Measurements from ENCODE around the gene MRTFB.

MRTFB gene

DNA sequence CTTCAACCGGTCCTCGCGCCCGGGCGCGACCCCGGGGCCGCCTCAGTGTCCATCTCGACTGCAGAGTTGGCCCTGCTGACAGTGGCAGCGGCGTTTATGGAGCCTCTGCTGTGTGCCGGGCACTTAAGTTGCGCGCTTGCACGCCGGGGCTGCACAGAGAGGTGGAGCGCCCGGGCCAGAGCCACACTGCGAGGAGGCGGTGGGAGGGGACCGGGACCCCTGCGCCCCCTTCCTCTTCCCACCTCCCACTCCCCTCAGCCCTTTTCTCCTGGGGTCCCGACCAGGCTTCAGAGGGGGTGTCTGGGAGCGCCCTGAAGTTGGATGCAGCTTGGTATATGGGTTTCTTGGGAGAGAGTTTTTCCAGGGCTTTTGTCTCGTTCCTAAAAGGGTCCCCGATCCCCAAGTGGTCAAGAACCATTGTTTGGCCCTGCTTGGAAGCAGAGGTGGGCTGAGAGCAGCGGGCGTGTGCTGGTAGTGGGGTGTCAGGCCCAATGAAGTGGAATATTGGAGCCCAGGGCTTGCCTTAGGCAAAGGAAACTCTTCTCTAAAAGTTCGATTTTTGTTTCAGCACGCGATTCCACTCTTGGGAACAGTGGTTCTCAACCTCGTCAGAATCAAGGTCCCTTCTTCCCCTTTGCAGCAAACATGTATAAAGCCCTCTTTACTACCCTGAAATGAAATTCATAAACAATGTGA, 605 bp downstream of the MRTFB start:
- H3K36me3 ChIP-seq (ENCODE audit: control insufficient read depth, insufficient read depth, low read length), result no peaks in the 10 kb centered on the region
- H3K4me3 ChIP-seq (ENCODE audit: low read length), result peak overlapping the region; percentile 88
- H3K27me3 ChIP-seq (ENCODE audit: control insufficient read depth, insufficient read depth, low read length), result no peaks in the 10 kb centered on the region
- peak overlapping the region; percentile 64 for H3K27ac ChIP-seq (ENCODE audit: low read depth, low read length)
- peak overlapping the region; percentile 24 for H3K9ac ChIP-seq (ENCODE audit: low read length)
- H3K4me1 ChIP-seq (ENCODE audit: control insufficient read depth, insufficient read depth, low read length), result peaks cover 5% of the 10 kb centered on the region

DNA sequence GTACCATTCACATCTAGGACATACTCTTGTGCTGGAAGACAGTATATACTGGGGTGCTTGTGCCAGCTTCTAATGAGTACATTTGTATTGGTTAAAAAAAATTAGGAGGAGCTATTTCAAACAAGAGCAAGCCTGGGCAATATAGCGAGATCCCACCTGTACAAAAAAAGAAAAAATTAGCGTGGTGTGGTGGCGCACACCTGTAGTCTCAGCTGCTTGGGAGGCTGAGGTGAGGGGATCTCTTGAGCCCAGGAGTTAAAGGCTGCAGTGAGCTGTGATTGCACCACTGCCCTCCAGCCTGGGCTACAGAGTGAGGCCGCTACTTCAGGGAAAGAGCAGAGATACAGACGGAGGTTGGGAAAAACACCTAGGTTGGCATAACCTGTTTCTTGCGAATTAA, 1.2 kb downstream of the MRTFB start:
- H3K9ac ChIP-seq (ENCODE audit: low read length), result no peak overlapping the region
- H3K27me3 ChIP-seq (ENCODE audit: control insufficient read depth, insufficient read depth, low read length), result no peaks in the 10 kb centered on the region
- H3K27ac ChIP-seq (ENCODE audit: low read depth, low read length), result no peak overlapping the region
- peaks cover 5% of the 10 kb centered on the region for H3K4me1 ChIP-seq (ENCODE audit: control insufficient read depth, insufficient read depth, low read length)
- H3K4me3 ChIP-seq (ENCODE audit: low read length), result peak overlapping the region; percentile 88
- H3K36me3 ChIP-seq (ENCODE audit: control insufficient read depth, insufficient read depth, low read length), result no peaks in the 10 kb centered on the region

DNA sequence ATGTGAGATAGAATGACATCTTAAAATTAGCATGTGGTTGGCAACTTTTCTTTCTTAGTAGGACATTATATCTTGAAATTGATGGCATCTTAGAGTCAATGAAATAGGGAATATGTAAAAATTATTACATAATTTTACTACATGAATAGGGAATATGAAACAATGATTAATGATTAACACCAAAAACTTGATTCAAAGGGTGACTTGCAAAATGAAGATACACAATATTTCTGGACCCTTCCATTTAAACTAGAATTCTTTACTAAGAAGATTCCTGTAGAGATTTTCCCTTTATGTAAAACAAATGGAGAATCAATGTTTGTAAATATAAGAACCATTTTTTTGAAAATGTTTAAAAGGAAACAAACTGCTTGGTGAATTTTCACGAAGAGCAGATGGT, 3.4 kb downstream of the MRTFB start:
- peaks cover 5% of the 10 kb centered on the region for H3K4me1 ChIP-seq (ENCODE audit: control insufficient read depth, insufficient read depth, low read length)
- peaks cover 2% of the 10 kb centered on the region for H3K36me3 ChIP-seq (ENCODE audit: control insufficient read depth, insufficient read depth, low read length)
- H3K27ac ChIP-seq (ENCODE audit: low read depth, low read length), result no peak overlapping the region
- no peak overlapping the region for H3K9ac ChIP-seq (ENCODE audit: low read length)
- H3K4me3 ChIP-seq (ENCODE audit: low read length), result no peak overlapping the region
- H3K27me3 ChIP-seq (ENCODE audit: control insufficient read depth, insufficient read depth, low read length), result no peaks in the 10 kb centered on the region

DNA sequence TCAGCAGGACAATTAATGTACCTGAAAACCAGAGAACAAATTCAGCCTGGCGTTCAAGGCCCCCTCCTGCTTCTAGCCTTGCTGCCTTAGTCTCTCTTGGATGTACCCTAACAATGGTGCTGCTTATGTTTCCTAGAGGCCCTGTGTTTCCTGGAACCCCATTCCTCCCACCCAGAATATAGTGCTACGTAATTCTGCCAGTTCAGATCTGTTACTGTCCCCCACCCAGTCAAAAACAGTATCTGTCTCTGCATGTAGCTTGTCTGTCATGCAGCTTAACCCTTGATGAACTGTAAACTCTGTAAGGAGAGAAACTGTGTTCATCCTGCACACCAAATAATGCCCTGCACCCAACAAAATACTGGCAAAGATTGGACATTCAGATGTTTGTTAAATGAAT, 6.8 kb downstream of the MRTFB start:
- no peak overlapping the region for H3K4me3 ChIP-seq (ENCODE audit: low read length)
- no peak overlapping the region for H3K9ac ChIP-seq (ENCODE audit: low read length)
- no peaks in the 10 kb centered on the region for H3K4me1 ChIP-seq (ENCODE audit: control insufficient read depth, insufficient read depth, low read length)
- H3K27me3 ChIP-seq (ENCODE audit: control insufficient read depth, insufficient read depth, low read length), result no peaks in the 10 kb centered on the region
- H3K36me3 ChIP-seq (ENCODE audit: control insufficient read depth, insufficient read depth, low read length), result peaks cover 2% of the 10 kb centered on the region
- H3K27ac ChIP-seq (ENCODE audit: low read depth, low read length), result no peak overlapping the region

DNA sequence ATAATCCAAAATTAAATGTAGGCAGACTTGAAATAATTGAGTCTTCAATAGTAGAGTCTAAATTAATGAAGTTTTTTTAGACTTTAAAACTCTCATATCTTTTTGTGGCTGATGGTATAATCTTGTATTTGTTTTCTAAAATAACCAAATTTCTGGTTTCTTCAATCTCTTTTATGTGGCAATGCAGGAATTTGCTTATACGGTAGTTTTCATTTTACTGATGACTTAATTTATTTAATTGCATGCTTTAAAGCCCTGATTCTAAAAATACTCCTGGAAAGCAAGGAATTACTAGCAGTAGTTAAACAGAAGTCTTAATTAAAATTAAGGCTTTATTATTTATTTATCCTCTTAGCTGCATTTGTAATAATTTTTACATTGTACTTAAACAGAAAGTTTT, 15.4 kb downstream of the MRTFB start:
- Histone ChIP-seq H3K4me1 (ENCODE audit: control insufficient read depth, insufficient read depth, low read length) (peaks cover 3% of the 10 kb centered on the region), H3K27me3 (ENCODE audit: control insufficient read depth, insufficient read depth, low read length) (no peaks in the 10 kb centered on the region), H3K9ac (ENCODE audit: low read length) (no peak overlapping the region), H3K4me3 (ENCODE audit: low read length) (no peak overlapping the region), H3K36me3 (ENCODE audit: control insufficient read depth, insufficient read depth, low read length) (no peaks in the 10 kb centered on the region), H3K27ac (ENCODE audit: low read depth, low read length) (no peak overlapping the region)

DNA sequence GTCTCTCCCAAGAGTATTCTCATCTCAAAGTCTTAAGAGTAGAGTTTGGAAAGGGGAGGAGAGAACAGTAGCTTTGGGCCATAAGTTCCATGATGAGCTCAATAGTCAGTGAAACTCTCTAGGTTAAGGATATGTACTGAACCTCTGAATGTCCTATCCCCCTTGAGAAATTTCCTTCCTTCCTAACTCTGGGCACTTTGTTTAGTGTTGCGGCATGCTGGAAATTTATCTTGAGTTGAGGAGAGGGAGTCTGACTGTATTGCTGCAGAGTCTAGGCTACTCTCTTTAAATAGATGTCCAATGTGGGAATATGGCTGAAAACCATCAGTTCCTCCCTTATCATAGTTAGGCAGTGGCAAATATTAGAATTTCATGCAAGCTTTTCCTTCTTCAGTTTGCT, 16.1 kb downstream of the MRTFB start:
- H3K9ac ChIP-seq (ENCODE audit: low read length), result no peak overlapping the region
- no peaks in the 10 kb centered on the region for H3K27me3 ChIP-seq (ENCODE audit: control insufficient read depth, insufficient read depth, low read length)
- H3K4me1 ChIP-seq (ENCODE audit: control insufficient read depth, insufficient read depth, low read length), result peaks cover 6% of the 10 kb centered on the region
- no peaks in the 10 kb centered on the region for H3K36me3 ChIP-seq (ENCODE audit: control insufficient read depth, insufficient read depth, low read length)
- H3K4me3 ChIP-seq (ENCODE audit: low read length), result no peak overlapping the region
- no peak overlapping the region for H3K27ac ChIP-seq (ENCODE audit: low read depth, low read length)

DNA sequence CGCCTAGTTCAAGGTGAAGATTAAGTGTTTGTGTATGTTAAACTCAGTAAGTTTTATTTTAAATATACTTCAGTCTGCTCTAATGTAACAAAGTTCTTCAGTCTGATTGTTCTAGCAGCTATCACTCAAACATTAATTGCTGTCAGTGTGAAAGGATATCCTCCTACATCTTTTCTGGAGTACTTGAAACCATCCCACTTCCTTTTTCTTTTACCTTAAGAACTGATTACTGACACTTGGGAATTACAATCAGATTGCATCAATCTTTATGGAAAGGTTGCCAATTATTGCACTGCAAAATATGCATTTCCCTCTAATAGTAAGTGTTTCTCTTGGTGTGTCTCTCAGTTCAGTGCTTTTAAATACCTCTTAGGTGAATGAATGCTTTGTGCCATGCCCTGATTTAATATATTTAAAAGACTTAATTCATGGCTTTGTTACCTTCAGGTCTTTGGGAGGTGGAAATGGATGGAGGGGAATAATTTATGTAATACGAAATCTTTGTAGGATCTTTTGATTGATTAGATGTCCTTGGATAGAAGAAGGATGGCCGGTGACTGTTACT, 16.6 kb downstream of the MRTFB start:
- no peaks in the 10 kb centered on the region for H3K27me3 ChIP-seq (ENCODE audit: control insufficient read depth, insufficient read depth, low read length)
- no peaks in the 10 kb centered on the region for H3K36me3 ChIP-seq (ENCODE audit: control insufficient read depth, insufficient read depth, low read length)
- peaks cover 9% of the 10 kb centered on the region for H3K4me1 ChIP-seq (ENCODE audit: control insufficient read depth, insufficient read depth, low read length)
- H3K9ac ChIP-seq (ENCODE audit: low read length), result no peak overlapping the region
- no peak overlapping the region for H3K27ac ChIP-seq (ENCODE audit: low read depth, low read length)
- no peak overlapping the region for H3K4me3 ChIP-seq (ENCODE audit: low read length)

DNA sequence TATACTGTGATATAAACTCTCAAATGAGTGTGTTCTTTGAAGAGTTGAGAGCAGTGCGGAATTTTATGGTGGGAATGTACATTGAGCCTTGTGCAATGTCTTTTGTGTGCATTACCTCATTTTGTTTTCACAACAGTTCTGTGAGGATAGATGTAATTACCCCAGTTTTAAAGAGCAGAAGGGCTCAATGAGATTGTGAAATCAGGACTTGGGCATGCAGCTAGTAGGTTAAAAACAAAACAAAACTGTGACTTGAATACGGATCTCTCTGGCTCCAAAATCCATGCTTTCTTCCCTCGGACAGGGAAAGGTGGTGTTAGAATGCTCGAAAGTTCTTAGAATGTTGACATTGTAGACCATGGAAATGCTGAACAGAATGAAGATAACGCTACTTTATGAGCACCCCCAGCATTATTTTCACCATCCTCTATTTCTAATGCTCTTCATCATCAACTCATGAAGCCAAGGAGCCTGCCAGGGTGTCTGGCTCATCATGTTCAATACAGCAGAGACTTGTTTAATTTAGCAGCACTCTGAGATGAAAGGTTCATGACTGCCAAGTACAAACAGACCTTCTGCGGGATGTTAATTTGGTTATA, 17.1 kb downstream of the MRTFB start:
- Histone ChIP-seq H3K36me3 (ENCODE audit: control insufficient read depth, insufficient read depth, low read length) (no peaks in the 10 kb centered on the region), H3K27me3 (ENCODE audit: control insufficient read depth, insufficient read depth, low read length) (no peaks in the 10 kb centered on the region), H3K27ac (ENCODE audit: low read depth, low read length) (no peak overlapping the region), H3K4me3 (ENCODE audit: low read length) (no peak overlapping the region), H3K9ac (ENCODE audit: low read length) (no peak overlapping the region), H3K4me1 (ENCODE audit: control insufficient read depth, insufficient read depth, low read length) (peaks cover 11% of the 10 kb centered on the region)

DNA sequence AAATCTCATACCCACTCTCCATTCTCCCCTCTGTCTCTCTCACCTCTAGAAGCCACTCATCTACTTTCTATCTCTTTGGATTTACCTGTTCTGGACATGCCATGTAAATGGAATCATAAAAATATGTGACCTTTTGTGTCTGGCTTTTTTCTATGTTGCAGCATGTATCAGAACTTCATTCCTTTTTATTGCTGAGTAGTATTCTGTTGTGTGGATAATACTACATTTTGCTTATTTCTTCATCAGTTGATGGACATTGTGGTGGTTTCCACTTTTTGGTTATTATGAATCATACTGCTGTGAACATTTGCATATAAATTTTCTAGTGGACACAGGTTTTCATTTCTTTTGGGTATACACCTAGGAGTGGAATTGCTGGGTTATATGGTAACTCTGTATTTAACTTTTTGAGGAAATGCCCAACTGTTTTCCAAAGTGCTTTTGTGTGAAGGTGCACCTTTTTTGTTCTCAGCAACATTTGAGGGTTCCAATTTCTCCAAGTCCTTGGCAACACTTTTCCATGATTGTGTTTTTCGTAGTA, 18.2 kb downstream of the MRTFB start:
- Histone ChIP-seq H3K27me3 (ENCODE audit: control insufficient read depth, insufficient read depth, low read length) (no peaks in the 10 kb centered on the region), H3K9ac (ENCODE audit: low read length) (no peak overlapping the region), H3K4me1 (ENCODE audit: control insufficient read depth, insufficient read depth, low read length) (peaks cover 13% of the 10 kb centered on the region), H3K36me3 (ENCODE audit: control insufficient read depth, insufficient read depth, low read length) (no peaks in the 10 kb centered on the region), H3K4me3 (ENCODE audit: low read length) (no peak overlapping the region), H3K27ac (ENCODE audit: low read depth, low read length) (no peak overlapping the region)

DNA sequence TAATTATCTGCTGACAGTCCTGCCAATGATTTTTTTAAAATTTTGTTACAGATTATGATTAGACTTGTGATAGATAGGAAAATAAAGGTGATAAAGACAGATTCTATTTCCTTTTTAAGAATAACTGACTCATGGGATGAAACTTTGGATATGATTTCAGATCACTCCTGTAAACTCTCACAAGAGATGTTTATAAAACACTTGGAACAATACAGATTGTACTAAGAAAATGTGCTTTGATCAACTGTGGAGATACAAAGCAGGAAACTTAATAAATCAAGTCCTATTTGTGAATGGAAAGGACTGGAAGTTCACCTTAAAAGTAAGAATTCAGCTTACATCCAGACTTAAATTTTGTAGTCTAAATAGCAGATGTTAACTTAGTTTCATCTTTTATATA, 21.4 kb downstream of the MRTFB start:
- H3K27ac ChIP-seq (ENCODE audit: low read depth, low read length), result no peak overlapping the region
- H3K4me1 ChIP-seq (ENCODE audit: control insufficient read depth, insufficient read depth, low read length), result peaks cover 13% of the 10 kb centered on the region
- H3K4me3 ChIP-seq (ENCODE audit: low read length), result no peak overlapping the region
- no peak overlapping the region for H3K9ac ChIP-seq (ENCODE audit: low read length)
- no peaks in the 10 kb centered on the region for H3K27me3 ChIP-seq (ENCODE audit: control insufficient read depth, insufficient read depth, low read length)
- H3K36me3 ChIP-seq (ENCODE audit: control insufficient read depth, insufficient read depth, low read length), result no peaks in the 10 kb centered on the region

DNA sequence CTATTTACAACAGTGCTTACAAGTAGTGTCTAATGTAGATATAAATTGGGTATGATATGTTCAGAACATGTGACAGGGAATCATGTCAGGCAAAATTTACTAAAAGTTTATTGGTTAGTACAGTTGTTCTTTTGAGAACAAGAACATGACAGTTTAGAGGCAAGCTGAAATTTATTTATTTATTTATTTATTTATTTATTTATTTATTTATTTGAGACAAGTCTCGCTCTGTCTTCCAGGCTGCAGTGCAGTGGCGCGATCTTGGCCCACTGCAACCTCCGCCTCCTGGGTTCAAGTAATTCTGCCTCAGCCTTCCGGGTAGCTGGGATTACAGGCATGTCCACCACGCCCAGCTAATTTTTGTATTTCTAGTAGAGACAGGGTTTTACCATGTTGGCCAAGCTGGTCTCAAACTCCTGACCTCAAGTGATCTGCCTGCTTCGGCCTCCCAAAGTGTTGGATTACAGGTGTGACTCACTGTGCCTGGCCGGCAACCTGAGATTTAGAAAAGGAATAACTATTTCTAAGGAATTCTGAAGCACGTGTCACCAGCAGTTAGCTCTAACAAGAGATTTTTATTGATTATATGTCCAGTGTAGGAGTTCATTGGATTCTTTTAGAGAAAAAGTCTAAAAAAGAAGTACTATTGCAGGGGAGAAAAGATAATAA, 24.9 kb downstream of the MRTFB start:
- Histone ChIP-seq H3K4me3 (ENCODE audit: low read length) (no peak overlapping the region), H3K27ac (ENCODE audit: low read depth, low read length) (no peak overlapping the region), H3K4me1 (ENCODE audit: control insufficient read depth, insufficient read depth, low read length) (peaks cover 13% of the 10 kb centered on the region), H3K9ac (ENCODE audit: low read length) (no peak overlapping the region), H3K27me3 (ENCODE audit: control insufficient read depth, insufficient read depth, low read length) (no peaks in the 10 kb centered on the region), H3K36me3 (ENCODE audit: control insufficient read depth, insufficient read depth, low read length) (no peaks in the 10 kb centered on the region)

DNA sequence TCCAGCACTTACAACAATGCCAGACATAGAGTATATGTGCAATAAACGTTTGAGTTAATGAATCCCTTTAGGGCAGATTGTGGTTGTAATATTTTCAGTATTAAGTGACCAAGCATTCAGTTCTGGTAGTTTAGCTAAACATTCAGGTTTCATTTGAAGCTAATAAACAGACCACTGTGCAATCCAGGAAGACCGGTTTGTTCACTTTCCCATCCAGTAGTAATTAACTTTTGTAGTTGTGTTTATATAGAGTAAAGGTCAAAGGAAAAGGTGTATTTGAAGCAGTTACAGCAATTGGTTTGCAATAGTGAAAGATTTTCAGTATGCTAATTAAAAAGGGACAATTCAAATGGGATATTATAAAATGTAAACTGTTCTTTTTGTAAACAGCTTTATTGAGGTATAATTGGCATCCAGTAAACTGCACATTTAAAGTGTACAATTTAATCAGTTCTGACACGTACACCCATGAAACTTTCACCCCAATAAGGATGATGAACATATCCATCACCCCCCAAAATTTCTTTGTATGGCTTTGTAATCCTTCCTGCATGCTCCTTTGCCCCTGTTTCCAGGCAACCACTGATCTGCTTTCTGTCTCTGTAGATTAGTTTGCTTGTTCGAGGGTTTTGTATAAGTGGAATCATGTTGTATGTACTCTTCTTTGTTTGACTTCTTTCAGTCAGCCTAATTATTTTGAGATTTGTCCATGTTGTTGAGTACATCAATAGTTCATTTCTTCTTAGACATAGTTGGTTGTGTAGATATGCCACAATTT, 26.3 kb downstream of the MRTFB start:
- Histone ChIP-seq H3K4me1 (ENCODE audit: control insufficient read depth, insufficient read depth, low read length) (peaks cover 9% of the 10 kb centered on the region), H3K36me3 (ENCODE audit: control insufficient read depth, insufficient read depth, low read length) (no peaks in the 10 kb centered on the region), H3K9ac (ENCODE audit: low read length) (no peak overlapping the region), H3K4me3 (ENCODE audit: low read length) (no peak overlapping the region), H3K27me3 (ENCODE audit: control insufficient read depth, insufficient read depth, low read length) (no peaks in the 10 kb centered on the region), H3K27ac (ENCODE audit: low read depth, low read length) (peak overlapping the region; percentile 36)
